HG02588 (cell line): ENCODE results near the gene FKBP6.
"Not testable (repeated sequence)": the region's sequence is repeated elsewhere in the genome, so short reads cannot be mapped to it uniquely, and the experiment has no call there.

ENCODE experiments used
- ATAC-seq: cut with Tn5 transposase; IDR thresholded peaks from one replicate; pipeline ENCODE4 v1.9.1; 2021; ENCODE audit warnings: mild to moderate bottlenecking, moderate library complexity; ENCODE audit not compliant: unreplicated experiment

FKBP6 gene

DNA sequence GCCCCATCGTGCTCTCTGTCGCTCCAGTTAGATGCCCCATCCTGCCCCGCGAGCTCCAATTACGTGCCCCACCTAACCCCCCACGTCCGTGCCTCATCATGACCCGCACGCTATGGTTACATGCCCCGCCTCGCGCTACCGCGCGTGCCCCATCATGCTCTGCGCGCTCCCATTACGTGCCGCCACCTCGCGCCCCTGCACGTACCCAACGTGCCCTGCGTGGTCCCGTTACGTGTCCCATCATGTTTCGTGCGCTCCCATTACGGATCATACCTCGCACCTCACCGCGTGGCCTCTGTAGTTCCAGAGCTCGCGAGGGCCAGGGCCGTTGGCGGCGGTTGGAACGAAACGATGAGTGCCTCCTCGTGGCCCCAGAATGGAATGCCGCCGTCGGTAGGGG, at the start of gene FKBP6, which contains the start of gene TRIM50:
TSS of gene FKBP6 (plus strand) at position 240 of the 400 bp plus-strand sequence. CDS start 268 bp downstream, outside the sequence.
TSS of gene TRIM50 (minus strand) at position 161 of the 400 bp plus-strand sequence. CDS start 3,295 bp downstream, outside the sequence.
- ATAC-seq: not testable (repeated sequence)

- not testable (repeated sequence) for ATAC-seq
Measured at GRCh38 chr7:73297235-73297634, 30.7 kb upstream of the FKBP6 start.

GRCh38 chr7:73297706-73298105, 30.3 kb upstream of the FKBP6 start:
- not testable (repeated sequence) for ATAC-seq

- not testable (repeated sequence) for ATAC-seq
Measured at GRCh38 chr7:73299812-73300211, 28.1 kb upstream of the FKBP6 start.

- not testable (repeated sequence) for ATAC-seq
Measured at GRCh38 chr7:73301108-73301507, 26.9 kb upstream of the FKBP6 start.

- not testable (repeated sequence) for ATAC-seq
Measured at GRCh38 chr7:73302846-73303245, 25.1 kb upstream of the FKBP6 start.

DNA sequence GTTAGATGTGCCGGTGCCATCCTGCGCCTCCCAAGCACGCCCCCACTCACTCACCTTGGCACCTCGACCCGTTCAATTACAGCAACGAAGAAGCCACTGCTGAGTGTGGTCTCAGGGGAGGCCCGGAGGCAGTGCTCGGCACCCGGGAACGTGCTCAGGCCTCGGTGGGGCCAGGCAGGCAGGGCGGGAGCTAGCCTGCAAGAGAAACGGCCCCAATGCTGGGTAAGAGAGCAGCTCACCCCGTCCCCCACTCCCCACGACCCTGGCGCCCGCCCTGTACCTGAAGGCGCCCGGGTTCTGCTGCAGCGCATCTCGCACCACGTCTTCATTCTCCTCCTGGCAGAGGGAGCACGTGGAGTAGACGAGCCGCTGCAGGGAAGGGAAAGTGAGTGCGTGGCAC, 24.4 kb upstream of the FKBP6 start:
- ATAC-seq: no peak

DNA sequence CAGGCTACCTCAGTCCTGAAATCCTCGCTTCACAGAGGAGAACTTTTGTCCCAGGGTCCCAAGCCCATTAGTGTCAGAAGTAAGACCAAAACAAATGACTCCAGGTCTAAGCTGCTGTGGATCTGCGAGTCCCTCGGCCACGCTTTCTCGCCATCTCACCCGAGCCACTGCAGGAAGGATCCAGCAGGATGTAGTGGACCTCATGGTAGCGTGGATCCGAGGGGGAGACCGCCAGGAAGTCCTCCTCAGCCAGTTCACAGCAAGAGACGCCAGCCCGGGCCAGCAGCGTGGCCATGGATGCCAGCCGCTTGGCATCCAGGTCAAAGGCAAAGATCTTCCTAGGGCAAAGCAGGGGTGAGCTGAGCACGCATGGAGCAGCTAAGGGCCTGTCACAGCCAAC, 23.9 kb upstream of the FKBP6 start:
- no peak for ATAC-seq

GRCh38 chr7:73304612-73305387, 23.2 kb upstream of the FKBP6 start:
- not testable (repeated sequence) for ATAC-seq

DNA sequence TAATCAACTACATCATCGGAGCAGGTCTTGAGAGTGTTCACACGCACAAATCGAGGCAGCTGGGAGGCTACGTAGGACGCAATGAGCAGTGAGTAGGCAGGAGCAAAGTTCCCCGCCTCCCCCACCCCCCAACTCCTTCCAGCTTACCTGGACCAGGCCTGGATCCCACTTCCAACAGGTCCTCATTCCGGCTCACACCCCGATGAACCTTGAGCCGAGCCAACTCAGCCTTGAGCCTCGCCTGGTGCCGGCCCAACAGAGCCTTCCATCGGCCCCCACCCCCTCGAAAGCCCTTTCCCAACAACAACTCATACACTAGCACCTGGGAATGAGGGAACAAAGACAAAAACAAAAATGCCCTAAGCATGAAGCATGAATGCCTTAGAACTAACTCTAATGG, 20.5 kb upstream of the FKBP6 start:
- ATAC-seq: no peak

DNA sequence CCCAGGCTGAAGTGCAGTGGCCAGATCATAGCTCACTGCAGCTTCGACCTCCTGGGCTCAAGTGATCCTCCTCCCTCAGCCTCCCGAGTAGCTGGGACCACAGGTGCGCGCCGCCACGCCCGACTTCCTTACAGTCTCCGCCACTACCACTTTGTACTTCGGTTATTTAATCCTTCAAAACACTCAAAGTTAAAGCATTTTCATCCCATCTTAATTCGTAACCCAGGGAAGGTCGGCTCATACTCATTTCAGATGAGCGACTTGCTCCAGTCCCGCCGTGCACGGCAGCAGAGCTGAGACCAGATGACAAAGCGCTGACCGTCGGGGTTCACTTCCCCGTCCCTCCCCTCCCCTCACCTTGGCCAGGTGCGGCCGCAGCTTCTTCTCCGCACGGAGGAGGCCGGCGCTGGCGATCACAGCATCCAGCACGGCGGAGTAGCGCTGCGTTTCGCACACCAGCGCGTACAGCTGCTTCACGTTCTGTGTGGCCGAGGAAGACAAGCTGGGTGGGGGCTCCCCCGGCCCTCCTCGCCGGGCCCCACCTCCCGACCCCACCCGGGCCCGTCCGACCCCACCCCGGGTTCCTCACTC, 19.8 kb upstream of the FKBP6 start:
- ATAC-seq: peak; percentile 39

GRCh38 chr7:73308665-73309214, 19.2 kb upstream of the FKBP6 start, which contains the start of gene NSUN5:
Gene NSUN5, minus strand, starts transcription at chr7:73308826. Its CDS starts 36 bp downstream, at chr7:73308790.
- peak; percentile 88 for ATAC-seq

GRCh38 chr7:73311421-73311820, 16.5 kb upstream of the FKBP6 start:
- not testable (repeated sequence) for ATAC-seq

- no peak for ATAC-seq
Measured at GRCh38 chr7:73312831-73313520, 15.0 kb upstream of the FKBP6 start.

DNA sequence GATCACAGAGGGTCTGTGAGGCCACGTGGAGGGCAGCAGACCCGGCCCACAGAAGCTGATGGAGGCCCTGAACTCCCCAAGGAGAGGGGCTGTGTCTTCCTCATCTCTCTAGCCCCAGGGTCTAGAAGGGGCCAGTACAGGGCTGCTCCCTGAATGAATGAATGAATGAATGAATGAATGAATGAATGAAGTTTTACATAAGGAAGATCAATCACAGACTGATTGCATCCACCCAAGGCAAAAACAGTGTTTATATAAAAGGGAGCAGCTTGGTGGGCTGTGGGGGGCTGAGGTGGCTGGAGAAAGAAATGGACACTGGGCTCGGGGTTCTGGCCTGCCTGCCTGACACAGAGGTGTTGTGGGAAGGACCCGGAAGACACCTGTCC, 14.4 kb upstream of the FKBP6 start:
- no peak for ATAC-seq

DNA sequence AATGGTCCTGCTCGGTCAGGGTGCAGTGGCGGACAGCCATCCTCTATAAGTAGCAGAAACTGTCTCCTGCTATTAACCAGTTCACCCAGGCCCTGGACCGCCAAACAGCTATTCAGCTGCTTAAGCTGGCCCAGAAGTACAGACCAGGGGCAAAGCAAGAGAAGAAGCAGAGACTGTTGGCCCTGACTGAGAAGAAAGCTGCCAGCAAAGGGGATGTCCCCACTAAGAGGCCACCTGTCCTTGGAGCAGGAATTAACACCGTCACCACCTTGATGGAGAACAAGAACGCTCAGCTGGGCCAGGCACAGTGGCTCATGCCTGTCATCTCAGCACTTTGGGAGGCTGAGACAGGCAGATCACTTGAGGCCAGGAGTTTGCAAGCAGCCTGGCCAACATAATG, 13.7 kb upstream of the FKBP6 start:
- ATAC-seq: no peak

GRCh38 chr7:73316521-73316920, 11.4 kb upstream of the FKBP6 start:
- no peak for ATAC-seq

DNA sequence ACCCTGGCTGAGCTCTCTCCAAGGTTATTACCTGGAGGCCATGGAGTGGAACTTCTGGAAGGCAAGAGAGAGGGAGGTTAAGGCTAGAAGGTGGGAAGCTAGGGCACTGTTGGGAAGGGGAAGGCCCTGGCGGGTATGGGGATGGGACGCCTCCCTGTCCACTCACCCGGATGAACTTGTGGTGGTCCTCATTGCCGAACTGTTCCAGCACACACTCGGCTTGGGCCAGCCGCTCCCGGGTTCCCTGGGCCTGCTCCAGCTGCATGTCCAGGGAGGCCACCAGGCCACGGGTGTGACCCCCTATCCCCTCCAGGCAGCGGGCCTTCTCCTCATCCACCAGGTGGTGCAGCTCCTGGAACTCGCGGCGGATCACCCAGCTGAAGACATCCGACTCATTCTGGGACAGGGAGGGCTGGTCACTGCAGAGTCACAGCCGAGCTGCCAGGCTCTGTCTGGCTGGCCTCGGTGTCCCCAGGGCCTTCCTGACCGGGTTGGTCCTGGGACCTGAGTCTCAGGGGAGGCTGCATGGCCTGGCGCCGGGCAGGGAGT, 9.2 kb upstream of the FKBP6 start:
- not testable (repeated sequence) for ATAC-seq

DNA sequence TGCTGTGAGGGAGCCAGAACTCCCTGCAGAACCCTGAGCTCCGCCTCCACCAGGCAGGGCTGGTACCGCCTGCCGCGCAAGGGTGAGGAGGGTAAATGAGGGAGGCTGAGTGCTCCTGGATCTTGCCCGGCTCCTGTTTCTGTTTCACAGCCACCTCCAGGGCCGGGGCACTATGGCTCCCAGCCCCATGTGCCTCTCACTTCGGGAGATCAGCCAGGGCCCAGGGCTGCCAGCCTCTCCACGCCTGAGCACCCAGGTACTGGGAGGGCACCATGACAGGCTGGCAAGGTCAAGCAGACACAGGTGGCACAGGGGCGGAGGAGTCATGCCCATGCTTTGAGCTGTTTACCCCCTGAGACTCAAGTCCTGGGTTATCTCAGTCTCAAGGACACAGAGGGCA, 8.4 kb upstream of the FKBP6 start:
- not testable (repeated sequence) for ATAC-seq

GRCh38 chr7:73320009-73320408, 8.0 kb upstream of the FKBP6 start:
- not testable (repeated sequence) for ATAC-seq
